ENCODE measurements around the gene EYA4.

GRCh38 chr6:133542056-133542821 lies 301.1 kb downstream of the EYA4 start:
- TF ChIP-seq CTCF (IDR thresholded peaks at IDR 0.05) (no peak), EZH2phosphoT487 (IDR thresholded peaks at IDR 0.05; ENCODE audit: borderline replicate concordance, low read depth) (no peak)
